Activated naive CD4-positive, alpha-beta T cell treated with anti-CD3 and anti-CD28 coated beads, Interleukin-2, amount 50 U/mL, for 24 hours (primary cell): Measurements from ENCODE around the gene TMPRSS15.

Experiments used
- H3K27ac Mint-ChIP-seq: one replicate; pipeline ENCODE4 v1.8.0; 2021; ENCODE audit warnings: mild to moderate bottlenecking, mixed read lengths
- H3K27me3 Mint-ChIP-seq: one replicate; pipeline ENCODE4 v1.8.0; 2021; ENCODE audit warnings: mixed read lengths
- H3K36me3 Mint-ChIP-seq: one replicate; pipeline ENCODE4 v1.8.0; 2021; ENCODE audit warnings: mixed read lengths
- H3K4me1 Mint-ChIP-seq: one replicate; pipeline ENCODE4 v1.8.0; 2021; ENCODE audit warnings: mixed read lengths
- H3K4me3 Mint-ChIP-seq: one replicate; pipeline ENCODE4 v1.8.0; 2021; ENCODE audit warnings: mild to moderate bottlenecking, mixed read lengths
- H3K9me3 Mint-ChIP-seq: one replicate; pipeline ENCODE4 v1.8.0; 2021; ENCODE audit warnings: mixed read lengths

The TMPRSS15 gene

DNA sequence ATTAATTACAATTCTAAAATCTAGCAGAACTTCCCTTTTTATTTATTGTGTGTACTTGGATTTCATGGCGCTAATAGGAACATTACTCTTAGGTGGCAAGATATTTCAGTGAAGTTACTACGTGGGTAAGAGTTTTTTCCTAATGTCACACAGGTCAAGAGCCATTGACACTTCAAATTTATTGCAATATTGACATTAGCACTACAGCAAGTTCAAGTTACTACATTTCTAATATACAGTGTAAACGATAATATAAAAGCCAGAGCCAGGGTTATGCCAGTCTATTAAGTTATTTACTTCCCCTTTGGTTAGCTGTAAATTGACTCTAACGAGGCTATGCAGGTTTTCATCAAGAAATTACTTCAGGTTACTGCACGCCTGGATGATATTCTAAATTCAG lies 129.2 kb downstream of the TMPRSS15 start:
- Mint-ChIP-seq H3K4me1 (no peaks in the 10 kb centered on the region), H3K4me3 (no peak overlapping the region), H3K27ac (no peak overlapping the region), H3K9me3 (no peaks in the 10 kb centered on the region), H3K36me3 (no peaks in the 10 kb centered on the region), H3K27me3 (no peaks in the 10 kb centered on the region)

DNA sequence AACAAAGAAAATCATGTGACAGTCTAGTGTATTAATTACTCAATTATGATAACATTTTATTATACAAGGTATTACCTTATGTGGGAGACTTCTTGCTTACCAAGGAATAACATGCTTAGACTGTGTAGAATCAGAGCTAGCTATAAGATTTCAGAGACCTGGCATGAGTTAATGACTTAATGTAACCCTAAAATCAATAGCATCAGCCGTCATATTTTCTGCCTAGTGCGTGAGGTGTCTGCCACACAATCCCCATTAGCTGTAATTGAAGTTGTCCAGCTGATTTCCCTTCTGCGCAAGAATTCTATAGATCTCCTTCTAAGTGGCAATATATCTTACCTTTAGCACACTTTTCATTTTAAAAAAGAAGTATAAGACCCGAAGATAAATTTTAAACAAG lies 130.2 kb downstream of the TMPRSS15 start:
- Mint-ChIP-seq H3K27me3 (no peaks in the 10 kb centered on the region), H3K9me3 (peaks cover 6% of the 10 kb centered on the region)

DNA sequence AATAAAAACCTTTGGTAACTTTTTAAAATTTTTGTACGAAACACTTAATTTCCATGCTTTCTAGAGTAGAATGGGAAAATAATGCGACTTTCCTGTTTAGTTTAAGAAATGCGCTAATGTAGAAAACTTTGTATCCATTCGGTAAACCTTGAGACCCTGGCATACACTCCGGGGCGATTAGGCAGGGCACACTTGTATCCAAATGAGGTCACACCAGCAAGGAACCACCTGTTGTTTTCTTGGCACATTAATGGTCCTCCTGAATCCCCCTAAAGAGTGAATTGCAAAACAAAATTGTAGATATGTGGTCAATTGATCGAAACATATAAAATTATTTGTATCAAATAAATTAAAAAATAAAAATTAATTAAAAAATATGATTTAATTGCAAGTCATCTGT lies 133.7 kb downstream of the TMPRSS15 start:
- Mint-ChIP-seq H3K27me3 (no peaks in the 10 kb centered on the region), H3K36me3 (no peaks in the 10 kb centered on the region), H3K9me3 (peaks cover 8% of the 10 kb centered on the region), H3K4me3 (no peak overlapping the region), H3K27ac (no peak overlapping the region), H3K4me1 (no peaks in the 10 kb centered on the region)

More for the DNA sequence above, 130.2 kb downstream of the TMPRSS15 start:
- Mint-ChIP-seq H3K36me3 (no peaks in the 10 kb centered on the region), H3K27ac (no peak overlapping the region), H3K4me1 (no peaks in the 10 kb centered on the region), H3K4me3 (no peak overlapping the region)

DNA sequence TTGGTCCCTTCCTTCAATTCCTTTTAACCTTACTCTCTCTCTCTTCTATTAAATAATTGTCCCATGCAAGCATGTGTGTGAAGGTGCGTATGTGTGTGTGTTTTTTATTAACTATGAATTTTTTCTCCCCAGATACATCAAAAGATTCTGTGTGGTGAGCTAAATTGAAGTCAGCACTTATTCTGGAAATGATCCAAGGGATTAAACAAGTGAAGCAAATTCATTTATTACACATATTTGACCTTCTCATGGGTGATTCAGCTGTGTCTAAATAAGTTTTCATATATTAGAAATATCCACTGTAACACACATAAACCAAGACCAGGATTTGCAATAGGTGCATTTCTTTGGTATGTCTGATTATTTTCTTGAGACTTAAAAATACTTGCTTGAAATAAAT lies 134.7 kb downstream of the TMPRSS15 start:
- Mint-ChIP-seq H3K4me3 (no peak overlapping the region), H3K9me3 (peaks cover 8% of the 10 kb centered on the region), H3K4me1 (no peaks in the 10 kb centered on the region), H3K36me3 (no peaks in the 10 kb centered on the region), H3K27ac (no peak overlapping the region), H3K27me3 (no peaks in the 10 kb centered on the region)

DNA sequence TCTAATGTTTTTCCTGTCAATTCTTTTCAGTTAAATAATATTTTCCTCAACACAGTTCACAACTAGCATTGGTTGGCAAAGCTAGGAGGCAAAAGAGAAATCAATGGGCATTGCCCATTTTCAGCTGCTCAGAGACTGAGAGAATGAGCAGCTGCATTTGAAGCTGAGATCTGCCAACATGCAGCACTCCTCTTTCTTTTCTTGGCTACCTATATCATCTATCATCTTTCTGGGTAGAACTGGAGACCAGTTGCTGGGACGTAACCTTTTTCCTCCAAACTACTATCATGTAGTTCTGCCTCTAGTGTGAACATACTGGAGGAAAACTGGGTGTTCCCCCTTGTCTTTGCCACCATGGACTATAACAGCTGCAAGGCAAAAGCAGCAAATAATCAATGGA lies 136.1 kb downstream of the TMPRSS15 start:
- Mint-ChIP-seq H3K4me1 (no peaks in the 10 kb centered on the region), H3K4me3 (no peak overlapping the region), H3K27ac (no peak overlapping the region)

DNA sequence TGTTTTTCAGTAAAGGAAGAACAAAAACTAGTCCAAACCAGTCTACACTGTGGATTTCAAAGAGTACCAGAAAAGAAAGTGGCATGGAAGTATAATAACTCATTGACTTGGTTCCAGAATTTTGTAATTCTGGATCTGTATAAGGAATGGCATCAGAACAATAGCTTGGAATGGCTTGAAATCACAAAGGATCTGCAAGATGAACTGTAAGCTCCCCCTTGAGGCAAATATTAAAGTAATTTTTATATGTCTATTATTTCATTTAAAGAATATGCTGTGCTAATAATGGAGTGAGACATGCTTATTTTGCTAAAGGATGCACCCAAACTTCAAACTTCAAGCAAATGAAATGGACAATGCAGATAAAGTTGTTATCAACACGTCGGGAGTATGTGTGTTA lies 137.6 kb downstream of the TMPRSS15 start:
- no peaks in the 10 kb centered on the region for H3K36me3 Mint-ChIP-seq
- no peaks in the 10 kb centered on the region for H3K4me1 Mint-ChIP-seq
- H3K27me3 Mint-ChIP-seq, result no peaks in the 10 kb centered on the region
- no peak overlapping the region for H3K27ac Mint-ChIP-seq
- no peak overlapping the region for H3K4me3 Mint-ChIP-seq
- peaks cover 8% of the 10 kb centered on the region for H3K9me3 Mint-ChIP-seq

More for the DNA sequence above, 136.1 kb downstream of the TMPRSS15 start:
- Mint-ChIP-seq H3K9me3 (peaks cover 8% of the 10 kb centered on the region), H3K27me3 (no peaks in the 10 kb centered on the region), H3K36me3 (no peaks in the 10 kb centered on the region)

DNA sequence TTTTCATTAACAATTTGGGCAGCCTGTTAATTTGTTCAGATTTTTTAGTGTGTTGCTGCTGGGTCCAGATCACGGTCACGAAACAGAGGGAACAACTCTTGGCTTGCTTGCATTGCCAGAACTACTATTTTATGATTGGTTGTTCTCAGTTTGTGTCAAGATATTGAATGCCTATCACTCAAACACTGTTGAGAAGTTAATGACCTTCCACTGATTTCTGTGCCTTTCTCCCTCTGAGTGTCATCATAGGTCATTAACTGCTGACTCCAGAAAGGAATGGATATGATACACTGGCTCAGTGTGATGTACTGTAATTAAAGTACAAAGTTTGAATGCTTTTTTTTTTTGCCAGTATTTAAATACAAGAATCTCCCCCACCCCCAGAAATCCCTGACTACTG lies 149.8 kb downstream of the TMPRSS15 start:
- H3K4me3 Mint-ChIP-seq, result no peak overlapping the region
- no peaks in the 10 kb centered on the region for H3K4me1 Mint-ChIP-seq
- H3K36me3 Mint-ChIP-seq, result no peaks in the 10 kb centered on the region
- H3K27ac Mint-ChIP-seq, result no peak overlapping the region
- H3K9me3 Mint-ChIP-seq, result no peaks in the 10 kb centered on the region
- no peaks in the 10 kb centered on the region for H3K27me3 Mint-ChIP-seq

DNA sequence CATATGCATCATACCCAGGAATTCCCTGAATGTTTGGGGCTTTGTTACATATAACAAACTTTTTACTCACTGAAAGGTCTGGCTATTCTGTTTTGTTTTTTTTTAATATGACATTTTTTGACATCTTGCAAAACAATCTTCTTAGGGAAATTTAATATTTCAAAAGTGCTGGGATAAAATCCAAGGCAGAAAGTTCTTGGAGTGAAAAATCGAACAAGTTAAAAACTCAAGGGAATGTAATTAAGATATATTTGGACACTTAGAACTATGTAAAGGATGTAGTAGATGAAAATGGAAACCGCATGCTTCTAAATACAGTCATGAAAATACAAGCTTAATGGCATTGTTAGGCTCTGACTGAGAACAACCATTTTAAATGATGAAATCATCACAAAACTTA lies 150.4 kb downstream of the TMPRSS15 start:
- no peaks in the 10 kb centered on the region for H3K27me3 Mint-ChIP-seq
- H3K36me3 Mint-ChIP-seq, result no peaks in the 10 kb centered on the region

DNA sequence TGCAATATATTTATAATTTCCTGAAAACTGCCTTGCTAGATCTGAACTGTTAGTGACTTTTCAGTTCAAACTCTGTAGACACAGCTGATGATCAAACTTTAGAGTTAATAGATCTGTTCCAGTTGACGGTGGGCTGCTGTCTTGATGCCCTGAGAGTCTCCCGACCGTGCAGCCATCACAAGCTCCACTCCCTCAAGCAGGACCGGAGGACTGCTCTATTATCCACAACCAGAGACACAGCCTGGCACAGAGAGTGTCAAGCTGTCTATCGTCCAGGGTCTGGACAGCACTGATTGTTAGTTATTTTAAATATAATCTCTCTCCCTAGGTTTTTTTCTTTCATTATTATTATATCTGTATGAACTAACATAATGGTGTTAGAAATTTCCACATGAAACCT lies 150.9 kb downstream of the TMPRSS15 start:
- H3K4me1 Mint-ChIP-seq, result no peaks in the 10 kb centered on the region
- H3K36me3 Mint-ChIP-seq, result no peaks in the 10 kb centered on the region
- H3K9me3 Mint-ChIP-seq, result peaks cover 2% of the 10 kb centered on the region

More for the DNA sequence above, 150.4 kb downstream of the TMPRSS15 start:
- no peak overlapping the region for H3K27ac Mint-ChIP-seq
- no peaks in the 10 kb centered on the region for H3K4me1 Mint-ChIP-seq
- no peaks in the 10 kb centered on the region for H3K9me3 Mint-ChIP-seq
- no peak overlapping the region for H3K4me3 Mint-ChIP-seq

DNA sequence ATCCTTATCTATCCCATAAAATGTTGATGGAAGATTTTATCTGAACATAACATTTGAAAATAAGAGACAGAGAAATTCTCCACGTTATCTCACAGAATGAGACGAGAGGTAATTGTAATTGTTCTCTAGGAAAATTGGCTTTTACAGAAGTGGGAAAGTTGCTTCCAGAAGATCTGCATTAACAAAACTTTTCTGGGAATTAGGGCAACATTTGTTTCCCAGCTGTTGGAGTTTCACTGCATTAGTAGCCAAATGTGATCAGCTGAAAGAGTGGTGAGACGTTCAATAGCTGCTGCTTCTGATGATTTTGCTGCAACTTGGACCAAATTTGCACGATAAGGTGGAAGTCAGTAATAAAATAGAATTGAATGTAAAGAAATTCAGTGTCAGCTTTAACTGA lies 151.3 kb downstream of the TMPRSS15 start:
- Mint-ChIP-seq H3K27me3 (no peaks in the 10 kb centered on the region), H3K9me3 (peaks cover 5% of the 10 kb centered on the region), H3K4me3 (no peak overlapping the region), H3K4me1 (no peaks in the 10 kb centered on the region), H3K27ac (no peak overlapping the region), H3K36me3 (no peaks in the 10 kb centered on the region)

More for the DNA sequence above, 150.9 kb downstream of the TMPRSS15 start:
- peak overlapping the region; percentile 35 for H3K27ac Mint-ChIP-seq
- no peak overlapping the region for H3K4me3 Mint-ChIP-seq
- H3K27me3 Mint-ChIP-seq, result no peaks in the 10 kb centered on the region

DNA sequence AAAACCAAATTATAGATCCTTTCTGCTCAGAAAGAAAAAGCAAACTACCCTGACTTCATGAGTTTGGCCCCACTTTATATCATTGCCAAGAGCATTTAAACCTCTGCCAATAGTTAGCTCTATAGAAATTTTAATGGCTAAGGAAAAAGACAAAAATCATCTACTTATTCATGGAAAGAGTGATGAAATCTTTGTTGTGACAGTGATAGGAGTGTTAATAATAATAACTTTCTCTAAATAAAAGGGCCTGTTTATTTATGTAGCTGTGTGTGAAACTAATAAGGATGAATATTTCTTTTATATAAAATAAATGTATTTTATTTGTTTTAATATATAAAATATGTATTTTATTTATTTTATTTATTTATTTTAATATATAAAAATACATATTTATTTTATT lies 152.5 kb downstream of the TMPRSS15 start:
- Mint-ChIP-seq H3K27me3 (peaks cover 3% of the 10 kb centered on the region), H3K27ac (no peak overlapping the region), H3K9me3 (peaks cover 5% of the 10 kb centered on the region), H3K36me3 (no peaks in the 10 kb centered on the region), H3K4me1 (no peaks in the 10 kb centered on the region), H3K4me3 (no peak overlapping the region)

DNA sequence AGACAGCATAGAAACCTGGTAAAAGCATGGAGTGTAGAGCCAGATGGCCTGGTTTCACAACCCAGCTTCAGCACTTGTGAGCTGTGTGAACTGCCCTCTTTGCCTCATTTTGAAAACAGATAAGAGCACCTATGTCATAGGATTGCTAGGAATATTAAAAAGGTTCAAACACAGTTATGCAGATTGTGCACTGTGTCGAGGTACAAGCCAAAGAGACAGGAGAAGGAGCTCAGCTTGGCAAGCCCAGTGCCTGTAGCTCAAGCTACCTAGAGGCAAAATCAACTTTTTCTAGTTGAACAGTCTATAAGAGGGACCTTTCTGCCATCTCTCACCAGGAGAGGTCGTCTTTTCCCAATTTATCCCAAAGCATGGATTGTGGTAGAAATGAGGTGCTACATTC lies 153.9 kb downstream of the TMPRSS15 start:
- peaks cover 5% of the 10 kb centered on the region for H3K9me3 Mint-ChIP-seq
- no peaks in the 10 kb centered on the region for H3K36me3 Mint-ChIP-seq
- peaks cover 12% of the 10 kb centered on the region for H3K27me3 Mint-ChIP-seq
- no peaks in the 10 kb centered on the region for H3K4me1 Mint-ChIP-seq
- H3K27ac Mint-ChIP-seq, result no peak overlapping the region
- H3K4me3 Mint-ChIP-seq, result no peak overlapping the region

DNA sequence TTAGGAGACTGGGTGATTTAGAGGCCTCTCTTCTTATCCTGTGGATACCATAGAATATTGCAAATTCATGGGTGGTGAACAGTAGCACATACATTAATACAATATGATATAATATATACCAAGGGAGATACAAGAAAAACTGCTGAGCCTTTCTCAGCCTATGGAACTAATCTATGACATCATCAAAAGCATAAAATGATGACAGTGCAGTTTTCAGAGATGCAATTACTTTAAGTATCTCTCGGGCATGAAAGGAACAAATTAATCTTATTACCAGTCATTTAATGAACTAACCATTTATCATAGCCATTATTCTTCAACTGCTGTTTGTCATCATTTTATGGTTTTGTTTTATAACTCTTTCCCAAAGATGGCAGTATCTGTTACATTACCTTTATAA lies 155.4 kb downstream of the TMPRSS15 start:
- Mint-ChIP-seq H3K27me3 (peaks cover 23% of the 10 kb centered on the region), H3K4me3 (no peak overlapping the region), H3K4me1 (no peaks in the 10 kb centered on the region), H3K27ac (no peak overlapping the region), H3K36me3 (no peaks in the 10 kb centered on the region), H3K9me3 (peaks cover 5% of the 10 kb centered on the region)

DNA sequence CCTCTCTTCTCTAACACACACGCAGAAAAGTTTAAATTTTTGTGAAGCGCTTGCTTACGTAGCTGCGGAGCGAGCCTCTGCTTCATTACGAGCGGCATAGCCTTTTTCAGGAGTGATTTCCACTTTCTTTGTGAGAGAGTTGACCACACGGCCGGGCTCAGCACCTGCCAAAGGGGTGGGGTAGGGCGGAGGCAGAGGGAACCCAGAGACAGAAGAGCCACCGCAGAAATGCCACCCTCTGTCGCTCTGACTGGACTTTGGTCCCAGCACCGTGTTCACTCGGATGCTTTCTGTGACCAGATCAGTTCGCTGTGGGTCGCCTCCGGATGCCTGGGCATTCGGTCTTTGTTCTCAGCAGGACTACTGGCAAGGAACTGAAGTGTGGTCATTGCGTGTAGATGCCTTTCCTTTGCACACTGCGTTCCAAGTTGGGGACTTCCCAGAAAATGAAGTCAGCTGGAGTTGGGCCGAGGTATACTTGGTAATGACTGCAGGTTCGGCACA lies 158.1 kb downstream of the TMPRSS15 start:
- H3K4me3 Mint-ChIP-seq, result no peak overlapping the region
- H3K27me3 Mint-ChIP-seq, result peaks cover 24% of the 10 kb centered on the region
- peaks cover 5% of the 10 kb centered on the region for H3K9me3 Mint-ChIP-seq

DNA sequence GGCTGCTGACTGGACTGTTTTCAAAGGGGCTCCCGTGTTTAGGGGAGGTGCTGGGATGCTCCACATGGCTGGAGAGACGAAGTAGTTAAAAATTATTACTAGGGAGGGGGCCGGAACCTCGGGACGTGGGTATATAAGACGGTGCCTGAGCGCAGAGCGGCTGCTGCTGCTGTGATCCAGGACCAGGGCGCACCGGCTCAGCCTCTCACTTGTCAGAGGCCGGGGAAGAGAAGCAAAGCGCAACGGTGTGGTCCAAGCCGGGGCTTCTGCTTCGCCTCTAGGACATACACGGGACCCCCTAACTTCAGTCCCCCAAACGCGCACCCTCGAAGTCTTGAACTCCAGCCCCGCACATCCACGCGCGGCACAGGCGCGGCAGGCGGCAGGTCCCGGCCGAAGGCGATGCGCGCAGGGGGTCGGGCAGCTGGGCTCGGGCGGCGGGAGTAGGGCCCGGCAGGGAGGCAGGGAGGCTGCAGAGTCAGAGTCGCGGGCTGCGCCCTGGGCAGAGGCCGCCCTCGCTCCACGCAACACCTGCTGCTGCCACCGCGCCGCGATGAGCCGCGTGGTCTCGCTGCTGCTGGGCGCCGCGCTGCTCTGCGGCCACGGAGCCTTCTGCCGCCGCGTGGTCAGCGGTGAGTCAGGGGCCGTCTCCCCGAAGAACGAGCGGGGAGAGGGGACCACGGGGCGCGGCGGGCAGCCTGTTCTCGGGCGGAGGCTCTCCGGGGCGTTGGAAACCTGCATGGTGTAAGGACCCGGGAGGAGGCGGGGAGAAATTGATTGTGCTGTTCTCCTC lies 158.7 kb downstream of the TMPRSS15 start, which contains the start of gene CHODL:
Gene CHODL (plus strand): TSS at position 163 of the 793 bp plus-strand sequence. CDS start 391 bp downstream, at position 554.
- Mint-ChIP-seq H3K27me3 (peaks cover 24% of the 10 kb centered on the region), H3K4me1 (no peaks in the 10 kb centered on the region), H3K9me3 (peaks cover 5% of the 10 kb centered on the region), H3K4me3 (no peak within 1 kb of the TSS), H3K36me3 (no peaks in the 10 kb centered on the region), H3K27ac (no peak within 1 kb of the TSS)

More for the DNA sequence above, 158.1 kb downstream of the TMPRSS15 start:
- no peaks in the 10 kb centered on the region for H3K4me1 Mint-ChIP-seq
- no peaks in the 10 kb centered on the region for H3K36me3 Mint-ChIP-seq
- H3K27ac Mint-ChIP-seq, result no peak overlapping the region

DNA sequence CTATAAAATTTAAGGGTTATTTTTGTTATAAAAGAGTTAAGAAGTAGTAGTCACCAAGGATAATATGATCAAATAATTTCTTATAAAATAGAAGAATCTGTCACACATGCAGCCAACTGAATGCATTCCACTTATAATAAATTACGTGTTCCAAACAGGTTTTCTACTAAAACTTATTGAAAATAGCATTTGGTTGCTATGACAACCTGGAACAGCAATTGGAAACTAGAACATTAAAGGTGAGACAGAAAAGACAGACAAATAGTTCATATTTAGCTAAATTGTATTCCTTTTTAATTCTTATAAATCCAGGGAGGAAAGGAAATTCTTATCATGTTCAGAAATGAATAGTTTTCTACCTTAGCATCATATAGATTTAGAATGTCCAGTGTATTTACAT lies 168.0 kb downstream of the TMPRSS15 start:
- H3K27me3 Mint-ChIP-seq, result peaks cover 1% of the 10 kb centered on the region
- peaks cover 5% of the 10 kb centered on the region for H3K9me3 Mint-ChIP-seq
- H3K4me1 Mint-ChIP-seq, result no peaks in the 10 kb centered on the region
- no peaks in the 10 kb centered on the region for H3K36me3 Mint-ChIP-seq
- H3K27ac Mint-ChIP-seq, result no peak overlapping the region
- no peak overlapping the region for H3K4me3 Mint-ChIP-seq
